Ammon's horn (tissue), 1 donor: Measurements from ENCODE around the gene FBXL15.

Experiments used
- DNase-seq: peaks from one replicate; pipeline ENCODE4 v3.0.0-alpha.2; 2016; ENCODE audit warnings: low spot score

The FBXL15 gene

DNA sequence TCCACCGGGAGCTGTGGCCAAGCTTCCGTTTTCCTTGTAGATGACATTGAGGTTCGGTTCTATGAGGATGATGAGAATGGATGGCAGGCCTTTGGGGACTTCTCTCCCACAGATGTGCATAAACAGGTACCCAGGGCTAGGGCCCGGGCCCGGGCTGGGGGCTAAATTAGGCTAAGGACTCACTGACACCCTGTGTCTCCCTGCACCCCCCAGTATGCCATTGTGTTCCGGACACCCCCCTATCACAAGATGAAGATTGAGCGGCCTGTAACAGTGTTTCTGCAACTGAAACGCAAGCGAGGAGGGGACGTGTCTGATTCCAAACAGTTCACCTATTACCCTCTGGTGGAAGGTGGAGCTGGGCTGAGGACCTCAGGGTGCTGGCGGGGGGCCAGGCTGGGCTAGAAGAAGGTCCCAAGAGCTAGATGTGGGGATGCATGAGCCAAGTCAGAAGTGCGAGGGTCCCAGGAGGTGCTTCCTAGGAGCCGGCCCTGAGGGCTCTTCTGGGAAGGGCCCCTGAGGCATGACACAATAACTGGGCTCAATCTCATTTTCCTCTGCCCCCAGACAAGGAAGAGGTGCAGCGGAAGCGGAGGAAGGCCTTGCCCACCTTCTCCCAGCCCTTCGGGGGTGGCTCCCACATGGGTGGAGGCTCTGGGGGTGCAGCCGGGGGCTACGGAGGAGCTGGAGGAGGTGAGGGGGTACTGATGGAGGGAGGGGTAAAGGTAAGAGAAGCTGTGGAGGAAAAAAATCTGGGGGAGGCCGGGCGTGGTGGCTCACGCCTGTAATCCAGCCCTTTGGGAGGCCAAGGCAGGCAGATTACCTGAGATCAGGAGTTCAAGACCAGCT, 22.2 kb upstream of the FBXL15 start:
- DNase-seq, result no peak

DNA sequence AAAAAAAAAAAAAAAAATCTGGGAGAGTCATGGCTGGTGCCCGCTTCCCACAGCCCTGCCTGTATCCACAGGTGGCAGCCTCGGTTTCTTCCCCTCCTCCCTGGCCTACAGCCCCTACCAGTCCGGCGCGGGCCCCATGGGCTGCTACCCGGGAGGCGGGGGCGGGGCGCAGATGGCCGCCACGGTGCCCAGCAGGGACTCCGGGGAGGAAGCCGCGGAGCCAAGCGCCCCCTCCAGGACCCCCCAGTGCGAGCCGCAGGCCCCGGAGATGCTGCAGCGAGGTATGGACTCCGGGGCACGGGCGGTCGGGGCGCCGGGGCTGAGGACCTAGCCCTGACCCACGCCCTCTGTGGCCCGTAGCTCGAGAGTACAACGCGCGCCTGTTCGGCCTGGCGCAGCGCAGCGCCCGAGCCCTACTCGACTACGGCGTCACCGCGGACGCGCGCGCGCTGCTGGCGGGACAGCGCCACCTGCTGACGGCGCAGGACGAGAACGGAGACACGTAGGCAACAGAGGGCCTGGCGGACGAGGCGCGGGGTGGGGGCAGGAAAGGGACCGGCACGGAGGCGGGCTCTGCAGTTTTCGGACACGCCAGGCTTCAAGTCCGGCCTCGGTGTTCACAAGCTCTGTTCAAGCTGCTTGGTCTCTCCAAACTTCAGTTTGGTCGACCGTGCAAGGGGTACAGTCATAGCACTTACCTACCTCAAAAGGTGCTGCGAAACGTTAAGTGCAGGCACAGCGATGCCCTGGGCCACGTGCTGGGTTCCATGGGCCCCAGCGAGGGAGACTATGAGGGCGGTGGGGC, 21.2 kb upstream of the FBXL15 start:
- DNase-seq, result peak; percentile 94

DNA sequence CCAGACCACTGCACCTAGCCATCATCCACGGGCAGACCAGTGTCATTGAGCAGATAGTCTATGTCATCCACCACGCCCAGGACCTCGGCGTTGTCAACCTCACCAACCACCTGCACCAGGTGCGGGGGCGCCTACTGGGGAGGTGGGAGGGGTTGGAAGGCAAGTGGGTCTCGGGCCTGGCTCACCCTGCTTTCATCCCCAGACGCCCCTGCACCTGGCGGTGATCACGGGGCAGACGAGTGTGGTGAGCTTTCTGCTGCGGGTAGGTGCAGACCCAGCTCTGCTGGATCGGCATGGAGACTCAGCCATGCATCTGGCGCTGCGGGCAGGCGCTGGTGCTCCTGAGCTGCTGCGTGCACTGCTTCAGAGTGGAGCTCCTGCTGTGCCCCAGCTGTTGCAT, 20.6 kb upstream of the FBXL15 start:
- no peak for DNase-seq

DNA sequence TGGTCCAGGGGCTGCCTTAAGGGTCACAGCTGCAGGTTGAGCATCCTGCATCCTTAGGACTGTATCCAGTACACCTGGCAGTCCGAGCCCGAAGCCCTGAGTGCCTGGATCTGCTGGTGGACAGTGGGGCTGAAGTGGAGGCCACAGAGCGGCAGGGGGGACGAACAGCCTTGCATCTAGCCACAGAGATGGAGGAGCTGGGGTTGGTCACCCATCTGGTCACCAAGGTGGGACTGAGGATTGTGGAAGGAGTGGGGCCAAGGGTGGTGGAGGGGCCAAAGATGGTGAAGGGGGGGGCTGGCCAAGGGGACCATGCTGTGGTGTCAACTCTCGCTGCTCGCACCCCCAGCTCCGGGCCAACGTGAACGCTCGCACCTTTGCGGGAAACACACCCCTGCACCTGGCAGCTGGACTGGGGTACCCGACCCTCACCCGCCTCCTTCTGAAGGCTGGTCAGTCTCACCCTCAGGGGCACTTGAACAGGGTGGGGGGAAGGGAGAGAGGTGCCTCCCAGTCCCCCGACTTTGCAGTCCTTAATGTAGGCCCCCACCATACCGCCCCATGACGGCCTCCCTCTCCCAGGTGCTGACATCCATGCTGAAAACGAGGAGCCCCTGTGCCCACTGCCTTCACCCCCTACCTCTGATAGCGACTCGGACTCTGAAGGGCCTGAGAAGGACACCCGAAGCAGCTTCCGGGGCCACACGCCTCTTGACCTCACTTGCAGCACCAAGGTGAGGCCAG, 19.9 kb upstream of the FBXL15 start:
- no peak for DNase-seq

DNA sequence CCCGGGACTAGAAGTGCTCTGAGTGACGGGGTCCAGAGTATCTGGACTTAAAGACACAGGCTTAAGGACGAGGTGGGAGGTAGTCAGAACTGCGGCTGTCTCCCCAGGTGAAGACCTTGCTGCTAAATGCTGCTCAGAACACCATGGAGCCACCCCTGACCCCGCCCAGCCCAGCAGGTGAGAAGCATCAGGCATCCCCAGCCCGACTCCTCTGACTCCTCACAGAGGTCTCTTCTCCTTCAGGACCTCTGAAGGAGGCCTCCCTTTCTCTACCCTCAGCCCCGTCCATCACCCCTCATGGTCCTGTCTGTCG, 19.3 kb upstream of the FBXL15 start:
- DNase-seq, result no peak

DNA sequence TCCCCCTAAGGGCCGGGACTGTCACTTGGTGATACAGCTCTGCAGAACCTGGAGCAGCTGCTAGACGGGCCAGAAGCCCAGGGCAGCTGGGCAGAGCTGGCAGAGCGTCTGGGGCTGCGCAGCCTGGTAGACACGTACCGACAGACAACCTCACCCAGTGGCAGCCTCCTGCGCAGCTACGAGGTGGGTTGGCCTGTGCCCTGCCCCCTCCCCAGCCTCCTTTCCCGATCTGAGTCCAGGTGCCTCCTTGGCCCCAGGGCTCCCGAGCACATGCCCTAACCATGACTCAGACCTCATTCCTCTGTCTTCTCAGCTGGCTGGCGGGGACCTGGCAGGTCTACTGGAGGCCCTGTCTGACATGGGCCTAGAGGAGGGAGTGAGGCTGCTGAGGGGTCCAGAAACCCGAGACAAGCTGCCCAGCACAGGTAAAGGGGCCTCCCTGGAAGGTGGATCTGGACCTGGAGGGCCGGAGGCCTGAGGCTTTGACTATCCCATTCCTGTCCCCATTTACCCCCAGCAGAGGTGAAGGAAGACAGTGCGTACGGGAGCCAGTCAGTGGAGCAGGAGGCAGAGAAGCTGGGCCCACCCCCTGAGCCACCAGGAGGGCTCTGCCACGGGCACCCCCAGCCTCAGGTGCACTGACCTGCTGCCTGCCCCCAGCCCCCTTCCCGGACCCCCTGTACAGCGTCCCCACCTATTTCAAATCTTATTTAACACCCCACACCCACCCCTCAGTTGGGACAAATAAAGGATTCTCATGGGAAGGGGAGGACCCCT, 18.7 kb upstream of the FBXL15 start:
- DNase-seq, result no peak

DNA sequence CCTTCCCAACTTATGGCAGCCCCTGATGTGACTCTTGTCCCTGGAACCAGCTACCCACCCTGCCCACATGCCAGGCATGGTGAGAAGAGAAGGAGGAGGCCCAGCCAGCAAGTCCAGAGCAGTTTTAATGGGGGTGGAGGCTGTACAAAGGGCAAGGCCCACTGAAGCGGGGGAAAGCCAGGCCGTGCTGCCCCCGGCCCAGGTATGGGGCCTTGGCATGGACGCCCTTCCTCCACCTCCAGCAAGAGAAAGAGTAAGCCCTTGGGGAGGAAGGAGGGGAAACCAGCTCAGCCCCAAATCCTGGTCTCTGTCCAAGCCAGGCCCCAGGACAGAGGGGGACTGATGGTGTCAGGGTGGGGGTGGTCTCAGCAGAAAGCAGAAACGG, 18.1 kb upstream of the FBXL15 start:
- DNase-seq, result no peak

DNA sequence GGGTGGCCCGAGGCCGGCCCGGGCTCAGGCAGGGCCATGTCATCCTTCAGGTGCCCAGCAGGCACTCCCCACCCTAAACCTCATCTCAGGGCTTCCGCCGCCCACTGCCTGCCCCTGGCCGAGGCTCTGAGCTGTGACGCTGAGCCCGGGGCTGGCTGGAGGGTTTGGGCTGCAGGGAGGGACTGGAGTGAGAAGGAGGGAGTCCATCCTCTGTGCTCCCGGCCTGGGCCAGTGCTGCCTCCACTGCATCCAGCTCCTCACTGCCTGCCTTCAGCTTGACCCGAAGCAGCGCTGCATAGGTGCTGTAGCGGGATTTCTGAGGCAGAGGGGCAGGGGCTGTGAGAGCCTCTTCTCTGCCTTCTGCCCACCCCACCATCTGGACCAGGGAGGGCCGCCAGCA, 17.5 kb upstream of the FBXL15 start:
- DNase-seq, result no peak

DNA sequence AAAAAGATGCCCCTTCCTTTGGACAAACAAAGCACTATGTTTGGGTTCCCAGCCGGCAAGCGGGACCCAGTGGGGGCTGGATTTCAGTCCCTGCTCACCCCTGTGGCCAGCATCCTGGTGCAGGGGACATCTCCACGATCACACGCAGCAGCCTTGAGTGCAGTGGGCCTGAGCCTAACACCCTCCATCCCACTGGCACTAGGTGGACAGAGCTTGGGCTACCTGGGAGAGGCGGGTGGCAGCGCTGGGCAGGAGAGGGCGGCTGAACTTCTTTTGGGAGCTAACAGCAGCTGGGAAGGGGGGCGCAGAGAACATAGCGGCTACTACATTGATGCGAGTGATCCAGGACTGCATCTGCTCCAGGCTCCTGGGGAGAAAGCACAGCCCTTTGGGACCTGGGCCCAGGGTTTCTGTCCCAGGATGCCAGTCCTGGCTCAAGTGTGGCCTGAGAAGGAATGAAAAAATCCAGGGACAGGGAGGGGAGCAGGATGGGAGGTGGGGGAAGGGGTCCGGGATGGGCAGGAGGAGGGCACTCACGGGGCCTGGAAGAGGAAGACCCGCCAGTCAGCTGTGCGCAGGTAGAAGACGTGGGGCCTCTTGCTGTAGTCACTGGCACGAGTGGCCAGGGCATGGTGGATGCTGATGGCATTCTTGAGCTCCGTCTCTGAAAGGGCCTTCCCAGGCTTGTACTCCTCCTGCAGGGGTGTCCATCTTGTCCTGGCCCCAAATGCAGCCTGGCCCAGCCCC, 16.1 kb upstream of the FBXL15 start:
- DNase-seq, result no peak

DNA sequence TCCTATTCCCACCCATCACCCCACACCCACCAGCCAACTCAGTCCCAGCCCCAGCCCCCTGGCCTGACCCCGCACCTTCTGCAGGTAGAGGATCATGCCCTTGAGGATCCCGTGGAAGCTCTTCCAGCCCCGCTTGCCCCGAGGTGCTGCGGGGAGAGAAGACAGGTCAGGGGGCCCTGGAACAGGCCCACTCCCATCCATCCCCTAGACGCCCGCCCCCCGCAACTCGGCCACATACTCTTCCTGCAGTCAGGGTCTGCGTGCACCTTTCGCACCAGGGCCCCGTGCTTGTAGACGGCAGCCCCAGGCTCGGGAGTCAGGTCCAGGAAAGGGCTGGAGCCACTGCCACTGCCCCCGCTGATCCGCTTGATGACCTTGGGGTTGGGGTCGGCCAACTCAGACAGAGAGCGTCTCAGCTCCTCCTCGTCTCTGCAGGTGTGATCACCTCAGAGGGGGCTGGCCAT, 15.5 kb upstream of the FBXL15 start:
- DNase-seq, result no peak

DNA sequence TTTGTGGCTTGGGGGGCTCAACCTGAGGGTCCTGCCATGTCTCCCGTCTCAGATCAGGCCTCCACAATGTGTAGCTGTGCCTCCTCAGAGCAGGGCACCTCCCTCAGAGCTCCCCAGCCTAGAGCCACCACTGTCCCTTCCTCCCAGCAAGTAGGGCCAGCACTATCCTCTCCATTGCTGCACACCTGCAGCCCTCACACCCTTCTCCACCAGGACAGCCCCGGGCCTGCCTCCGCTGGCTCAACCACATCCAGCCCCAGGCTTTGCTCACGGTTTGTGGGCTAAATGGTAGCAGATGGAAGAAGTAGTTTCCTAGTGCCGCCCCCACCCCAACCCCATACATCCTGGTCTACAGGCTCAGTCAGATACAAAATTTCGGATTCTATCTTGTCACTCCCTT, 15.0 kb upstream of the FBXL15 start:
- no peak for DNase-seq

DNA sequence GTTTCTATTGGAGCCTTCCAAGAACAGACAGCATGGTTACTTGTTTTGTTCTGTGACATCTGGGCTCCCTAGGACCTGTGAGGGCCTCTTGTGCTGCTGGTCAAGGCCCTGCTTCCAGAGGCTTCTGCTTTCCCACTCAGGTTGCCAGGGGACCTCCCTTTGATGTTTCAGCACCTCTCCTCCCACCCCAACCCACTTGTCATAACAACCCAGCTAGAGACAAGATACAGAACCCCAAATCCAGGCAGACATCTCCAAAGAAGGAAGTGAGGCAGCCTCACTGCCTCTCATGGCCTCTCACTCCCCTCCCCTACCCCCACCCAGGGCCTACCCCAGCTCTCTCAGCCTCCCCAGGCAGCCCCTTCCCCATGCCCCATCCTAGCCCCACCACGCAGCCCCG, 13.8 kb upstream of the FBXL15 start:
- no peak for DNase-seq

DNA sequence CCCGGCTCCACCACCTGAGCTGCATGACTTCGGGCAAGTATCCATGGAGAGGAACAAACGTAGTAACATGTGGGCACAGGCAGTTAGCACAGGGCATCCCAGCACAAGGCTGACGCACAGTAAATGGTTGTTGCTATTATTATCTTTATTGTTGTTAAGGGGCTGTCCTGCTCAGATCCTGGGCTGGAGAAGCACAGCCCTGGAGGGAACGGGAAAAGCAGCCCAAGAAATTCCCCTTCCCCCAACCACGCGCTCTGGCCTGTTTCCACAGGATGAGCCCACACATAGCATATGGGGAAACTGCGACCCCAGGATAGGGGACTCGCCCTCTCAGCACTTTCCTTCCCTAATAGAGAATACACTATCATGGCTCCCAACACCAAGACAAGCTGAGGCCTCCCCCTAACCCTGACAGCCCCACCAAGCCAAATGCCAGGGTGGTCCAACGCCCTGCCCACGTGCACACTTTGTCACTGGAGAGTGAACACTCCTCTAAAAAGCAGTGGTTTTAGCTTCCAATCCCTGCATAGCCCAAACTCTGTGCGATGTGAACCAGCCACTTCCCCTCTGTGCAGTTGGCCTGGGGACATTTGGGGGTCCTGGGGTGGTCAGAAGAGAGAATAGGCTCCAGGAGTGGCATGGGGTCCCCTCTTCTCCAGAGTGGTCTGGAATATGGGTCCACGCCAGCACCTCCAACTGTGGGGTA, 13.1 kb upstream of the FBXL15 start:
- DNase-seq, result no peak

DNA sequence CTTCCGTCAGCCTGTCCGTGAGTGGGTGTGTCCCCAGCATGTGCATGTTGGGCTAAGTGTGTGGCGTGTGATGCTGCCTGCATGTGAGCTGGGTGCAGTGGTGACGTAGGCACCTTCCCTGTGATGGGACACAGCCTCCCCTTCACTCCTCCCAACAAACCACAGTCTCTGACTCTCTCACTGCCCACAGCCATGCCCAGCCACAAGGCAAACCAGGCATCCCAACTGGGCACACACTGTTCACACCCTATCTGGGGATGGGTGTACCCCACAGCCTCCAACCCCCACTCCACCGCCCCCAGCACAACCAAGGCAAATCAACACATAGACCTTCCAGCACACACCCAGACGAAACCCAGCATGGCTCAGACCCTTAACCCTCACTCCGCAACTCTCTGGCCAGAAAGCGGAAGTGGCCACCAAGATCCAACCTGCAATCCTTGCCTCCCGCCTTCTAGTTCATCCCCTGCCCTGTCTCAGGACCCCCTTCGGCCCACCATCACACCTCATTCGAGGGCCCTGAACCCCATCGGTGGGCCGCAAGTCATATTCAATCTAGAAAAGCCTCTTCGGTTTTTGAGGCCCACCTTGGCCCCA, 12.4 kb upstream of the FBXL15 start:
- DNase-seq, result no peak

DNA sequence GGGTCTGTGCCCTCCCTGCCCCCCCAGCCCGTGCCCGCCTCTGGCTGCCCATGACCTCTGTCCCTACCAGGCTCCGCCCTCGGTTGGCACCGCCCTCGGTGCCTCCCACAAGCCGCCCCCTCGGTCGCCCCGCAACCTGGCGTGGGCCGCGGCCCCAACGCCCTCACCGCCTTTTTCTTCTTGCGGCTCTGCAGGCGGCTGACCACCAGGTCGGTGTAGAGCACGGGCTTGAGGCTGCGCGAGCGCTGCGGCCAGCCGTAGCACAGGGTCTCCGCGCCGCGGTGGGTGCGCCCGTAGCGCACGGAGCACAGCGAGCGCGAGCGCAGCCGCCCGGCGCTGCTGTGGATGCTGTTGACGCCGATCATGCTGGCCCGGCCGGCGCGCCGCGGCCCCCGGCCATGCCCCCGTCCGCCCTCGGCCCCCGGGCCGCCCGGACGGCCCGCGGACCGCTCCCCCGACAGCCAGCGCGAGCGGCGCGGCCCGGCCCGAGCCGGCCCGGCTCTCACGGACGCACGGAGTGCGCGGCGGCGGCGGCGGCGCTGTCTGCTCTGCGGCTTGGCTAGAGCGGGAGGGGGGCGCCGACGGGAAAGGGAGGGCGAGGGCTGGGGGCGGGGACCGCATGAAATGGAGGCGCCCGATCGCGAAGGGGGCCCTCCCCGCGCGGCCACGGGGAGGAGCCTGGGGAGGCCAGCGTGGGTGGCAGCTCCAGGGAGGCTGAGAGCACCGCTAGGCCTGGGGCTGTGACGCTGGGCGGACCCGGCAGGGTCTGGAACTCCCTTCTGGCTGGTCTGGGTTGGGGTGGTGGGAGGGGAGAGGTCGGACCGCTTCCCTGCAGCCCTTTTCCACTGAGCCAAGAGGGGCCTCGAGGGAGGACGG, 11.7 kb upstream of the FBXL15 start:
- peak; percentile 72 for DNase-seq

DNA sequence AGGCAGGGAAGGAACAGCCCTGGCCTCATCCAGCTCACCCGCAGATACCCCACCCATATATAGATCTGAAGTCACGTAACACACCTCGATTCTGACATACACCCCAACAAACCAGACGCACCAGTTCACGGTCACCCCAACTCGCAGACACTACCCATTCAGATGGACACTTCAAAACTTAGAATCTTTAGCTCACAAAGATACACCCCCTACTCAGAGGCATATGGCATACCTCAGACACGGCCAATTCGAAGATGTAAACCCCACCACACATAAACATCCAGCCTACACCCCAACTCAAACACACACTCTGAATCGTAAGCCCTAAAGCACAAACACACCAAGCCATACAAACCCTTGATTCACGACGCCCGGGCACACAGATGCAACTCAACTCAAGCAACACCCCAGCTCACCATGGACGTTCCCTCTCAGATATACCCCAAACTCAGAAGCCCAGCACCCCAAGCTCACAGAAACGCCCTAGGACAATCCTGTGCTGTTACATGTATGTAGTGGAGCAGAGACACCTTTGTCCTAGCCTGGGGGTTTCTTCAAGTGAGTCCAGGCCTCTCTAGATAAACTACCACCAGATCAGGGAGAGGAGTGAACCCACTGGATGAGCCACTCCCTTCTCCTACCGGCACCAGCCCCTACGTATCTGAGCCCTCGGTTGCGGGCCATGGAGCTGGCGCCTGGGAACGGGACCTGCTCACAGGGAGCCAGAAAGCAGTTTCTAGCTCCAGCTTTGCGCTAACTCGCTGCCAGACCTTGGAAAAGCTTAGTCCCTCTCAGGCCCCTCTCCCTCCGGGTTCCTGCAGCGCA, 10.8 kb upstream of the FBXL15 start:
- DNase-seq, result no peak

DNA sequence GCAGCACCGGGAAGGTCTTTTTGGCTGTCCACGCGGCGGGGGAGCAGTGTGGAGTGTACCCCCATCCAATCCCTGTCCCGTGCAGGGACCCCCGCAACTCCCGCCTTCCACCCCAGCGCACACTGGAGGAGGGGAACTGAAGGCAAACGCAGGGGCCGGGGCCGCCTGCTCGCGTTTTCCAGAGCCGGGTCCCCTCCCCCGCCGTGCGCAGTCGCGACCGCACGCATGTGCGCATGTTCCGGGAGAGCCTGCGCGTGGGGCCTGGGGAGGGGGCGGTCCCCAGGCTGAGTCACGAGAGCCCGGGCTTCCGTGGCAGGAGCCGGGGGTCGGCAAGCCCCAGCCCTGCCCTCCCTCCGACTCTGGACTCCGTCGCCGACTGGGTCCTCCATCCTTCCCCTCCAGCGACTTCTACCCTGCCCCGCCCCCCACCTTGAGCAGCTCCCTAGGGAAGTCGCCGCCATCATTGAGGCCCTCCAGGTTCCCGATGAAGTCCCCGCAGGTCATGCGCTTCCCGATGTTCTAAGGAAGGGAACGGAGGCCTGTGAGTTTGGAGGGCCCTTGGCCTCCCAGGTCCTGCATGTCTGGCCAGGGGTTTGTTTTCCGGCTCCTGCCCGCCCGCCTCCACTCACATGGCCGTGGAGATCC, 10.1 kb upstream of the FBXL15 start:
- no peak for DNase-seq
